ENCODE data around the gene LBH. TPM values are rescaled to one million over a fixed set of nuclear protein-coding genes. Genes with fewer than 3 reads are reported as not detected.

LBH gene
- total RNA-seq, 1 donor from 2014 or later, result 80.5 TPM

DNA sequence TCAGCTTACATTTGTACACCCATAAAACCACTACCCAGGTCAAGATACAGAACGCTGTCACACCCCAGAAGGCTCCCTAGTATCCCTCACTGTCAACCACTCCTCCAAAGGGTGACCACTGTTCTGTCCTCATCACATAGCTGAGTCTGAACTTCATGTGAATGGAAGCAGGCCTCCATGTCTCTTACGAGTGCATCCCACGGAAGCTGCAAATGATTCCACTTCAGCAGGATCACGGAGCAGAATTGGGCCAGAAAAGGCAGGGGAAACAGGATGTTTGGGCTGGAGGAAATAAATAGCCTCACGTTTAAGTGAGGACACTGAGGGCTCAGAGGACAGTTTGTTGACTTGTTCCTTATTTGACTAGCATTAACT, 38.4 kb downstream of the LBH start:
- no peak for DNase-seq (ENCODE audit: low spot score, unreplicated experiment)
- Mint-ChIP-seq H3K4me3 (ENCODE audit: low read depth) (no peak overlapping the region), H3K27ac (no peak overlapping the region), H3K9me3 (ENCODE audit: low read depth) (no peaks in the 10 kb centered on the region), H3K4me1 (ENCODE audit: low read depth) (peaks cover 5% of the 10 kb centered on the region), H3K27me3 (no peaks in the 10 kb centered on the region), H3K36me3 (ENCODE audit: insufficient read depth) (no peaks in the 10 kb centered on the region)
- no peak for TF ChIP-seq CTCF (IDR thresholded peaks at IDR 0.05; ENCODE audit: unreplicated experiment)

GRCh38 chr2:30270166-30270565, 38.8 kb downstream of the LBH start:
- Mint-ChIP-seq H3K9me3 (ENCODE audit: low read depth) (no peaks in the 10 kb centered on the region), H3K36me3 (ENCODE audit: insufficient read depth) (no peaks in the 10 kb centered on the region), H3K27me3 (no peaks in the 10 kb centered on the region), H3K4me3 (ENCODE audit: low read depth) (no peak overlapping the region), H3K27ac (no peak overlapping the region), H3K4me1 (ENCODE audit: low read depth) (peaks cover 5% of the 10 kb centered on the region)
- no peak for DNase-seq (ENCODE audit: low spot score, unreplicated experiment)
- no peak for TF ChIP-seq CTCF (IDR thresholded peaks at IDR 0.05; ENCODE audit: unreplicated experiment)

- Mint-ChIP-seq H3K9me3 (ENCODE audit: low read depth) (no peaks in the 10 kb centered on the region), H3K36me3 (ENCODE audit: insufficient read depth) (no peaks in the 10 kb centered on the region), H3K4me3 (ENCODE audit: low read depth) (no peak overlapping the region), H3K27ac (no peak overlapping the region), H3K4me1 (ENCODE audit: low read depth) (peaks cover 5% of the 10 kb centered on the region), H3K27me3 (no peaks in the 10 kb centered on the region)
- no peak for TF ChIP-seq CTCF (IDR thresholded peaks at IDR 0.05; ENCODE audit: unreplicated experiment)
- no peak for DNase-seq (ENCODE audit: low spot score, unreplicated experiment)
These were observed 40.0 kb downstream of the LBH start for GRCh38 chr2:30271301-30271700.

DNA sequence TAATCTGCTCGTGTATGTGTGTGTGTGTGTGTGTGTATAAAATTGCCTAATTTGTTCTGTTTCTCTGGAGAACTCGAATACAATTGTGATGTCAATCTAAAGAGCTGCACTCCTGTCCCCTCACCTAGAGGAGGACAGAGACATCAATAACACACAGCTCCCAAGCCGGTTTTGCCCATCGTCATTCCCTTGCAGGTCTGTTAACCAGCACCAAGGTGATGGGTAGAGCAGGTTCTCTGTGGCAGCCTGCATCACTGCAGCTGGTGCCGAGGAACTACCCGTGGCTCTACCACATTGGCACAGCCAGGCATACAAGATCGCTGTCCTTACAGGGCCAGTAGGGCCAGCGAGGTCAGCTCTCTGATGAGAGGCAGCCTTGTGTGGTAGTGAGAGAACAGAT, 41.0 kb downstream of the LBH start:
- Mint-ChIP-seq H3K27me3 (no peaks in the 10 kb centered on the region), H3K4me3 (ENCODE audit: low read depth) (no peak overlapping the region), H3K27ac (no peak overlapping the region), H3K9me3 (ENCODE audit: low read depth) (no peaks in the 10 kb centered on the region), H3K36me3 (ENCODE audit: insufficient read depth) (no peaks in the 10 kb centered on the region), H3K4me1 (ENCODE audit: low read depth) (peaks cover 5% of the 10 kb centered on the region)
- TF ChIP-seq CTCF (IDR thresholded peaks at IDR 0.05; ENCODE audit: unreplicated experiment), result no peak
- DNase-seq (ENCODE audit: low spot score, unreplicated experiment), result no peak

DNA sequence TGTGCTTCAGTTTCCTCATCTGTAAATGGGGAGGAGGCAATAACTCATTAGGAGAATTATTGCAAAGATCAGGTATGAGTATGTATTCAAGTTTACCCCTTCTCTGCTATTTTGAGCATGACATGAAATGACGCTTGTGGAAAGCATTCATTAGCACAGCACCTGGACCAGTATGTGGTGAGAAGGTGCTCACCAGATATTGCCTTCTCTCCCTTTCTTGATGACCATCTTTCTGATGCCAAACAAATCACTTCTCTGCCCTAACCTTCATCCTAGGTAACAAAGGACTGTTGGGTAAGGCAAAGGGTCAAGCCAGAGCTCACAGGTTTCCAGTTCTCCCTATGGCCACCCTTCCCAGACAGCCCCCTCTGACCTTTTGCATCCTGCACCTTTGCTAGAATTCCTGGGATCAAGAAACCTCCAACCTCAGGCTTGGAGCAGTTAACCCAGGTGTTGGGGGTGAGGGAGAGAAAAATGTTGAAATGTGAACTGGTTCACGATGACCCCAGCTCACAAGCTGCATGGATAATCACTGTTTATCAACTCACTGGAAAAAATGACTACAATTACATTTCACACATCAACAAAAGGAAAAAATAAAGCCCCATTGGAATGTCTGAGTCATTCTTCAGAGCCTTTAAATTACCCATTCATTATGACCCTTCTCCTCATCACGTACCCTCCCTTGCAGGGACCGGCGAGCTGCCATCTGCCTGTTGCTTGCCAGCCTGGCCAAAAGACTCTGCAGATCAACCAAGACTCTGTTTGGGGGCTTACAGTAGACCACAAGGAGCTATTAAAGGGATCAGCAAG, 41.6 kb downstream of the LBH start:
- Mint-ChIP-seq H3K27ac (peak overlapping the region; percentile 35), H3K4me1 (ENCODE audit: low read depth) (peaks cover 5% of the 10 kb centered on the region), H3K27me3 (no peaks in the 10 kb centered on the region), H3K36me3 (ENCODE audit: insufficient read depth) (no peaks in the 10 kb centered on the region), H3K4me3 (ENCODE audit: low read depth) (no peak overlapping the region), H3K9me3 (ENCODE audit: low read depth) (no peaks in the 10 kb centered on the region)
- DNase-seq (ENCODE audit: low spot score, unreplicated experiment), result no peak
- TF ChIP-seq CTCF (IDR thresholded peaks at IDR 0.05; ENCODE audit: unreplicated experiment), result no peak
